ENCODE data around the gene FRRS1L.

FRRS1L gene

GRCh38 chr9:109119439-109120203 is 47.4 kb downstream of the FRRS1L start, which contains the start of gene TMEM245:
TSS of gene TMEM245 (minus strand) at chr9:109119947. CDS start at chr9:109119913, 34 bp downstream.
- TF ChIP-seq CREB5 (CRISPR knock-in tag; IDR thresholded peaks at IDR 0.05; ENCODE audit: low read depth) (no peak), CSDC2 (CRISPR knock-in tag; IDR thresholded peaks at IDR 0.05) (peak; percentile 48; the same call in 1 of the 2 replicates), ZFP3 (CRISPR knock-in tag; IDR thresholded peaks at IDR 0.05) (peak; percentile 40; the same call in 1 of the 2 replicates), TOX (CRISPR knock-in tag; IDR thresholded peaks at IDR 0.05; ENCODE audit: borderline replicate concordance) (no peak), PATZ1 (CRISPR knock-in tag; IDR thresholded peaks at IDR 0.05; ENCODE audit: borderline replicate concordance) (peak; percentile 52; the same call in 1 of the 2 replicates)
- ATAC-seq, result peak; percentile 96

GRCh38 chr9:109118808-109119438 is 48.1 kb downstream of the FRRS1L start:
- ATAC-seq, result peak; percentile 27

GRCh38 chr9:109117856-109118807 is 48.9 kb downstream of the FRRS1L start:
- TF ChIP-seq ARNTL (CRISPR knock-in tag; IDR thresholded peaks at IDR 0.05; ENCODE audit: borderline replicate concordance, low read depth), result no peak
- TF ChIP-seq ISL1 (CRISPR knock-in tag; IDR thresholded peaks at IDR 0.05), result 0 out of 2 replicates have a peak, but pooled peaks have one; percentile 11
- peak; percentile 73 for TF ChIP-seq ZFP30 (CRISPR knock-in tag; IDR thresholded peaks at IDR 0.05)
- peak; percentile 51 for ATAC-seq

More at GRCh38 chr9:109118808-109119438, 48.1 kb downstream of the FRRS1L start:
- TF ChIP-seq PATZ1 (CRISPR knock-in tag; IDR thresholded peaks at IDR 0.05; ENCODE audit: borderline replicate concordance) (no peak), ZFP30 (CRISPR knock-in tag; IDR thresholded peaks at IDR 0.05) (no peak), ZC3H10 (CRISPR knock-in tag; IDR thresholded peaks at IDR 0.05) (no peak), ZFP3 (CRISPR knock-in tag; IDR thresholded peaks at IDR 0.05) (no peak), OSR1 (CRISPR knock-in tag; IDR thresholded peaks at IDR 0.05) (no peak), ISL1 (CRISPR knock-in tag; IDR thresholded peaks at IDR 0.05) (no peak), ZNF70 (CRISPR knock-in tag; IDR thresholded peaks at IDR 0.05) (no peak)

- TF ChIP-seq OSR1 (CRISPR knock-in tag; IDR thresholded peaks at IDR 0.05) (no peak), SNAI2 (CRISPR knock-in tag; IDR thresholded peaks at IDR 0.05) (no peak), RARB (CRISPR knock-in tag; IDR thresholded peaks at IDR 0.05) (no peak), ISL1 (CRISPR knock-in tag; IDR thresholded peaks at IDR 0.05) (no peak)
- no peak for ATAC-seq
Observed at GRCh38 chr9:109115931-109116526, 51.0 kb downstream of the FRRS1L start.

GRCh38 chr9:109114670-109115069 is 52.4 kb downstream of the FRRS1L start:
- ATAC-seq, result no peak
- TF ChIP-seq POU6F1 (CRISPR knock-in tag; IDR thresholded peaks at IDR 0.05; ENCODE audit: borderline replicate concordance, low read depth) (no peak), ZNF8 (CRISPR knock-in tag; IDR thresholded peaks at IDR 0.05) (no peak)

All from SK-N-SH treated with all-trans-retinoic acid at 6 μM for 48 hours (cell line).